H1 (cell line): ENCODE data around the gene TEKTIP1. TPM values are rescaled to one million over a fixed set of nuclear protein-coding genes. Genes with fewer than 3 reads are reported as not detected.

Experiments used
- ASH2L ChIP-seq: fragments of 200-600, 300-600 bp; sonication (generic); IDR thresholded peaks from one replicate; pipeline ENCODE4 v1.7.1; 2017; ENCODE audit warnings: low read length
- ATF2 ChIP-seq: IDR thresholded peaks from 2 replicates; pipeline ENCODE4 v1.6.1; 2012; ENCODE audit warnings: low read length, inconsistent platforms
- CHD1 ChIP-seq: IDR thresholded peaks from 2 replicates; pipeline ENCODE4 v1.6.1; 2012; ENCODE audit warnings: low read depth, low read length, improper control_type of control experiment
- CHD7 ChIP-seq: fragments of 300-600 bp; sonication (generic); IDR thresholded peaks from 2 replicates; pipeline ENCODE4 v1.7.1; 2012; ENCODE audit warnings: low read length, moderate library complexity, mild to moderate bottlenecking, inconsistent platforms; ENCODE audit not compliant: insufficient replicate concordance
- NANOG ChIP-seq: IDR thresholded peaks from 2 replicates; pipeline ENCODE4 v1.6.1; 2011; ENCODE audit warnings: low read length, low read depth, mild to moderate bottlenecking, inconsistent platforms; ENCODE audit not compliant: insufficient read depth, poor library complexity, severe bottlenecking
- TAF7 ChIP-seq: optimal IDR thresholded peaks from 2 replicates; pipeline ENCODE3; 2011; ENCODE audit warnings: low read depth, mild to moderate bottlenecking, inconsistent platforms, low read length, moderate library complexity, borderline replicate concordance
- TCF12 ChIP-seq: IDR thresholded peaks from 2 replicates; pipeline ENCODE4 v1.6.1; 2011; ENCODE audit warnings: low read depth, mild to moderate bottlenecking, low read length
- YY1 ChIP-seq: IDR thresholded peaks from 2 replicates; pipeline ENCODE4 v1.6.1; 2011; ENCODE audit warnings: low read depth, mild to moderate bottlenecking, low read length
- polyA plus RNA-seq, 7 experiments: library from polyadenylated mRNA; depleted of rRNA in 3 of 7; stranded (reverse) in 5 of 7; unstranded in 2 of 7; fragments of >200 nt in 5 of 7; fragments of 200-250 nt in 2 of 7; gene quantifications; 1 replicate in 5 of 7; 2 replicates in 1 of 7; 4 replicates in 1 of 7; pipeline versions ENCODE4 v1.2.1 to v1.2.3, GENCODE V29; 2011 to 2013; ENCODE audit warnings: missing spikeins in 2 of 7, mixed read lengths in 2 of 7
- total RNA-seq: library from RNA; stranded (reverse); fragmentation: NEBNext Ultra II Directional; extraction: Animal tissue kit (Norgen Biotek cat#: 25700); gene quantifications from 2 replicates; pipeline ENCODE4 v1.2.1, GENCODE V29; 2021

TEKTIP1 gene
- total and polyA plus RNA-seq, 2 of the 8 experiments (the other 6 are each of a cell fraction or from before 2014, with no cell fraction given): 1.1 TPM; not detected in 1

- TF ChIP-seq TCF12 (no peak), NANOG (no peak), YY1 (no peak), ATF2 (no peak), ASH2L (no peak), CHD7 (no peak), TAF7 (no peak), CHD1 (no peak)
Observed at GRCh38 chr19:3520166-3521103, 18.5 kb upstream of the TEKTIP1 start (continued).
